A549 (cell line): ENCODE measurements around the gene HAND1.

ENCODE experiments used
- BCL3 ChIP-seq: fragments of >200 bp; sonication (Bioruptor Twin); formaldehyde crosslinking; IDR thresholded peaks from 3 replicates; pipeline ENCODE4 v1.6.1; 2016
- CEBPB ChIP-seq, 2 experiments: fragments of >200 bp in 1 of 2; sonication (Bioruptor Twin) in 1 of 2; formaldehyde crosslinking in 1 of 2; IDR thresholded peaks; 2 replicates each; pipeline ENCODE4 v1.6.1; 2012 to 2016
- CTCF ChIP-seq: fragments of >200 bp; sonication (Bioruptor Twin); formaldehyde crosslinking; IDR thresholded peaks from 3 replicates; pipeline ENCODE4 v1.5.1; 2016
- EP300 ChIP-seq, 2 experiments: fragments of >200 bp; sonication (Bioruptor Twin); formaldehyde crosslinking; IDR thresholded peaks; 2 replicates in 1 of 2; 3 replicates in 1 of 2; pipeline ENCODE4 v1.6.1; 2016 to 2017
- POLR2A ChIP-seq: IDR thresholded peaks from 2 replicates; pipeline ENCODE4 v1.6.1; 2012; ENCODE audit warnings: mild to moderate bottlenecking, low read length
- REST ChIP-seq: fragments of 200-600 bp; sonication (generic); IDR thresholded peaks from 2 replicates; pipeline ENCODE4 v1.6.1; 2016; ENCODE audit warnings: antibody characterized with exemption, mild to moderate bottlenecking, moderate library complexity

GRCh38 chr5:154506716-154507080, 28.7 kb upstream of the HAND1 start:
- TF ChIP-seq POLR2A (no peak), CTCF (no peak), REST (no peak), EP300 (IDR thresholded peaks at IDR 0.05) (no peak), BCL3 (no peak), CEBPB (IDR thresholded peaks at IDR 0.05) (no peak)
